T-cell (primary cell): ENCODE results near the gene PDE6G. TPM values are rescaled to one million over a fixed set of nuclear protein-coding genes. Genes with fewer than 3 reads are reported as not detected.
A peak's percentile ranks its signal among the peaks of the same experiment; 100 is the strongest.

ENCODE experiments used
- ATAC-seq, 4 experiments: fragments of 200-7000 bp in 3 of 4; fragments of 150-1000 bp in 1 of 4; cut with Tn5 transposase; replicated peaks in 1 of 4; 1 replicate in 3 of 4; 2 replicates in 1 of 4; pipeline ENCODE4 v1.10.0; 2021; ENCODE audit warnings: moderate library complexity in 3 of 4, mild to moderate bottlenecking in 2 of 4, moderate number of reproducible peaks in 1 of 4
- CTCF ChIA-PET, 2 donors: fragments of 300-600 bp; sonication (Branson Sonifier 250); formaldehyde crosslinking; loops; one replicate each; lab custom pipeline; 2022; ENCODE audit warnings: antibody characterized with exemption in 2 of 2; lab: Charles Lee
- POLR2A ChIA-PET, 2 donors: fragments of 300-600 bp; sonication (Branson Sonifier 250); formaldehyde crosslinking; loops; one replicate each; lab custom pipeline; 2022; ENCODE audit warnings: antibody characterized with exemption in 2 of 2; lab: Charles Lee
- DNase-seq, 35 experiments: peaks; one replicate each; pipeline versions ENCODE4 v3.0.0 to v3.0.0-alpha.2; 2013 to 2023
- H3K27ac ChIP-seq: one replicate; pipeline ENCODE4 v1.5.1; 2013; ENCODE audit warnings: low read length
- H3K27me3 ChIP-seq, 2 experiments: replicated peaks in 1 of 2; 1 replicate in 1 of 2; 2 replicates in 1 of 2; pipeline versions ENCODE4 v1.6.1 to v1.7.0; 2013; ENCODE audit warnings: low read length in 1 of 2, mixed read lengths in 1 of 2; ENCODE audit not compliant: control insufficient read depth in 2 of 2, insufficient read depth in 2 of 2; ENCODE audit errors: extremely low read depth in 1 of 2
- H3K36me3 ChIP-seq, 2 donors: 1 replicate in 1 of 2; 2 replicates in 1 of 2; pipeline versions ENCODE4 v1.6.1 to v1.7.0; 2013; ENCODE audit warnings: low read length in 1 of 2; ENCODE audit not compliant: control insufficient read depth in 2 of 2, insufficient read depth in 1 of 2; ENCODE audit errors: extremely low read depth in 1 of 2
- H3K4me1 ChIP-seq, 2 experiments: 1 replicate in 1 of 2; 2 replicates in 1 of 2; pipeline versions ENCODE4 v1.6.1 to v1.7.0; 2013; ENCODE audit warnings: low read length in 2 of 2, mixed read lengths in 1 of 2; ENCODE audit not compliant: insufficient read depth in 2 of 2, control insufficient read depth in 1 of 2; ENCODE audit errors: extremely low read depth in 1 of 2
- H3K4me3 ChIP-seq, 2 donors: 1 replicate in 1 of 2; 2 replicates in 1 of 2; pipeline versions ENCODE4 v1.5.1 to v1.7.0; 2013; ENCODE audit warnings: mild to moderate bottlenecking in 2 of 2, low read length in 1 of 2, moderate library complexity in 1 of 2; ENCODE audit not compliant: control insufficient read depth in 1 of 2; ENCODE audit errors: extremely low read depth in 1 of 2
- H3K9me3 ChIP-seq: 2 replicates; pipeline ENCODE4 v1.7.0; 2013
- H3K27ac Mint-ChIP-seq, 2 donors: one replicate each; pipeline ENCODE4 v1.8.0; 2020 to 2021; ENCODE audit warnings: mild to moderate bottlenecking in 2 of 2, mixed read lengths in 2 of 2
- H3K27me3 Mint-ChIP-seq, 2 donors: one replicate each; pipeline ENCODE4 v1.8.0; 2021 to 2022; ENCODE audit warnings: mixed read lengths in 2 of 2
- H3K36me3 Mint-ChIP-seq: one replicate; pipeline ENCODE4 v1.8.0; 2021; ENCODE audit warnings: mixed read lengths
- H3K4me1 Mint-ChIP-seq, 3 donors: one replicate each; pipeline ENCODE4 v1.8.0; 2020 to 2022; ENCODE audit warnings: mixed read lengths in 3 of 3, mild to moderate bottlenecking in 1 of 3
- H3K4me3 Mint-ChIP-seq, 3 donors: one replicate each; pipeline ENCODE4 v1.8.0; 2020 to 2022; ENCODE audit warnings: mild to moderate bottlenecking in 3 of 3, mixed read lengths in 3 of 3, moderate library complexity in 3 of 3
- H3K9me3 Mint-ChIP-seq, 3 donors: one replicate each; pipeline ENCODE4 v1.8.0; 2020 to 2022; ENCODE audit warnings: mixed read lengths in 3 of 3
- WGBS: methylation state at CpG from one replicate; pipeline ENCODE4 v1.1.5; 2013; ENCODE audit warnings: missing lambda C conversion rate; ENCODE audit not compliant: insufficient coverage; 5-methylcytosine and 5-hydroxymethylcytosine counted together
- total RNA-seq, 35 experiments: library from RNA in 6 of 35; stranded (reverse) in 6 of 35; fragments of 120-200 nt in 1 of 35; gene quantifications; one replicate each; pipeline versions ENCODE4 v1.2.1 to v1.2.4 and lab custom pipeline; 2013 to 2026

PDE6G gene
- total RNA-seq, 5 donors from 2014 or later (not counting 1 experiment from before 2014, with no cell fraction given), result 0.33 to 4.6 (median 1.8) TPM

DNA sequence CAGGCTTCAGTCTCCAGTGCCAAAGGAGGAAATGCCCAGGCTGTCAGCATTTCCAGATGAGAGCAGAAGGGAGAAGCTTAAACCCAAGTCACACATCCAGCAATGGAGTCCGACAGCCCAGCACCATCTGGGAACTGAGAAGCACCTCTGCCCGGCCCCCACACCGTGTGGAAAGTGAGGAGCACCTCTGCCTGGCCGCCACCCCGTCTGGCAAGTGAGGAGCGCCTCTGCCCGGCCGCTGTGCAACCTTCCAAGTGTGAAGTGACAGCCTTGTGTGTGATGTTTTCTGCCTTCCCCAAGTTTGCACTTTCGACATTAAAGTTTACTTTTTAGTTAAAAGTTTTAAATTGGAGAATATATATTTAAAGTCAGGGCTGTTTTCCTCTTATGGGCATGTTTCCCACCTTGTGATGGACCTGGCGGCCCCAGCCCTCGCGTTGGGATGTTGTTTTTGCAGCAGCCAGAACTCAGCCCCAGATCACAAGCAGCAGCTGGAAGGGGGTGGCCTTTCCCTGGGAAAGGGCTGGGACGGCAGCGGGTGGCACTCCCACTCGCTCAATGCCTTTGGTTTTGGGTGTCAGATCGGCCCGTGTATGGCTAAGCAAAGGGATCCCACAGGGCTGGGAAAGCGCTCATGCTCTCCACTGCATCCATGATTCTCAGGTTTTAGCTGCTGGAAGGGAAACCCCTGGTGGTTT lies 17.4 kb upstream of the PDE6G start:
- H3K27me3 Mint-ChIP-seq, result no peaks in the 10 kb centered on the region
- DNase-seq (no peak), ATAC-seq (no peak)
- Histone ChIP-seq H3K9me3 (no peaks in the 10 kb centered on the region), H3K4me1 (peaks cover 0 to 9% of the 10 kb centered on the region in 2 experiments), H3K4me3 (no peak overlapping the region), H3K27ac (no peak overlapping the region), H3K36me3 (peaks cover 16 to 46% of the 10 kb centered on the region in 2 donors), H3K27me3 (no peaks in the 10 kb centered on the region)
- no peaks in the 10 kb centered on the region for H3K9me3 Mint-ChIP-seq
- H3K27ac Mint-ChIP-seq, result no peak overlapping the region
- WGBS, result 83% methylated on average over 14 of the region's 18 CpGs
- H3K4me3 Mint-ChIP-seq, result no peak overlapping the region
- ChIA-PET POLR2A (no interaction called here), CTCF (no interaction called here)
- no peaks in the 10 kb centered on the region for H3K36me3 Mint-ChIP-seq
- peaks cover 6 to 8% (median 7%) of the 10 kb centered on the region in 3 donors for H3K4me1 Mint-ChIP-seq

DNA sequence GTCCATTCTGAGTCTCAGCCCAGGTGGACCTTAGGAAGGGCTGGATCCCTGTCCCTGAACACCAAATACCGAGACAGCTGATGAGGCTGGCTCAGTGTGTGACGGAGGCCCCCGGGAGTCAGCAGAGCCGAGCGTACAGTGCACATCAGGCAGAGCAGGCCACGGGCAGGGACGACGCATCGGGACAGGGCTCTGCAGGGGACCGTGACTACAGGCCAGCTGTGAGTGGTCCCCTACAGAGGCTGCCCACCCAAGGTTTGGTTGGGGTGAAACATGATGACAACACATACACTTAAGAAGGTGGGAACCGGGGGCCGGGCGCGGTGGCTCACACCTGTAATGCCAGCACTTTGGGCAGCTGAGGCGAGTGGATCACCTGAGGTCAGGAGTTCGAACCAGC lies 16.6 kb upstream of the PDE6G start:
- peaks cover under 1% of the 10 kb centered on the region for H3K36me3 Mint-ChIP-seq

DNA sequence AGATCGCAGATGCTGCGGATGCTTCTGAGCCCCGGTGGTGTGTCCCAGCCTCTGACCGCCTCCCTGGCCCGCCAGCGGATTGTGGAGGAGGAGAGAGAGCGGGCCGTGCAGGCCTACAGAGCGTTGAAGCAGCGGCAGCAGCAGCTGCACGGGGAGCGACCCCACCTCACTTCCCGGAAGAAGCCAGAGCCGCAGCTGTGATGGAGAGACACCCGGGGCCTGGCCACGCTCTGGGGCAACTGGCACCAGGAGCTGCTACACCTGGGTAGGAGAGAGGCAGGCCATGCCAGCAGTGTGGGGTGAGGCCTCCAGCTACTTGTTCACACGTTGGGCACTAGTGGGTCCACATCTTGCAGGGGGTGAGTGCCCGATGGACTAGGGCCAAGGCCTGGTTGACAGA lies 16.2 kb upstream of the PDE6G start:
- 97% methylated on average over 8 of the region's 18 CpGs for WGBS
- H3K4me3 Mint-ChIP-seq, result no peak overlapping the region
- DNase-seq (no peak), ATAC-seq (no peak)
- H3K27me3 Mint-ChIP-seq, result no peaks in the 10 kb centered on the region
- POLR2A ChIA-PET, result no interaction called here
- H3K27me3 ChIP-seq, result no peaks in the 10 kb centered on the region
- H3K27ac Mint-ChIP-seq, result no peak overlapping the region
- CTCF ChIA-PET, result no interaction called here
- peaks cover 16 to 51% of the 10 kb centered on the region in 2 donors for H3K36me3 ChIP-seq
- H3K36me3 Mint-ChIP-seq, result peaks cover 5% of the 10 kb centered on the region
- no peak overlapping the region for H3K27ac ChIP-seq
- peaks cover 3 to 20% of the 10 kb centered on the region in 2 experiments for H3K4me1 ChIP-seq
- peaks cover 16 to 21% (median 16%) of the 10 kb centered on the region in 3 donors for H3K4me1 Mint-ChIP-seq
- no peak overlapping the region for H3K4me3 ChIP-seq
- no peaks in the 10 kb centered on the region for H3K9me3 Mint-ChIP-seq
- no peaks in the 10 kb centered on the region for H3K9me3 ChIP-seq

More for the DNA sequence above, 16.6 kb upstream of the PDE6G start:
- H3K9me3 Mint-ChIP-seq, result no peaks in the 10 kb centered on the region
- no peak overlapping the region for H3K27ac ChIP-seq
- no peak overlapping the region for H3K4me3 ChIP-seq
- WGBS, result 88% methylated on average over 6 of the region's 16 CpGs
- no peak for ATAC-seq
- H3K4me1 ChIP-seq, result peaks cover 0 to 16% of the 10 kb centered on the region in 2 experiments
- H3K9me3 ChIP-seq, result no peaks in the 10 kb centered on the region
- no peak overlapping the region for H3K4me3 Mint-ChIP-seq
- peaks cover 12 to 16% (median 13%) of the 10 kb centered on the region in 3 donors for H3K4me1 Mint-ChIP-seq
- ChIA-PET POLR2A (no interaction called here), CTCF (no interaction called here)
- no peak overlapping the region for H3K27ac Mint-ChIP-seq
- H3K27me3 Mint-ChIP-seq, result no peaks in the 10 kb centered on the region
- no peaks in the 10 kb centered on the region for H3K27me3 ChIP-seq
- no peak for DNase-seq
- peaks cover 16 to 51% of the 10 kb centered on the region in 2 donors for H3K36me3 ChIP-seq

DNA sequence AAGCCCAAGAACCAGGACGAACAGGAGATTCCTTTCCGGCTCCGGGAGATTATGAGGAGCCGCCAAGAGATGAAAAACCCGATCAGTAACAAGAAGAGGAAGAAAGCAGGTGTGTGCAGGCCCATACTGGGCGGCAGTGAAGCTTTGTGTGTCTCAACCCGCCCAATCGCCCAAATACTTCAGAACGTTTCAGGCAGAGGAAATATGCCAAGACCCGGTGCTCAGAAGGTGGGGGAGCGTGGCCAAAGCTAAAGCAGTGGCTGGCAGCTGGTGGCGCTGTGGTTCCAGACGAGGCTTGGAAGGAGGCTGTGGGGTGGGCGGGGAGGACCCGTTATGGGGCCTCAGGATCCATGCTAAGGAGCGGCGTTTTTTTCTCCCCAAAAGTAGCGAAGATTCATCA lies 11.4 kb upstream of the PDE6G start:
- no peak overlapping the region for H3K4me3 ChIP-seq
- H3K36me3 ChIP-seq, result peaks cover 15 to 48% of the 10 kb centered on the region in 2 donors
- Mint-ChIP-seq H3K36me3 (peaks cover 5% of the 10 kb centered on the region), H3K9me3 (no peaks in the 10 kb centered on the region), H3K27me3 (no peaks in the 10 kb centered on the region), H3K4me3 (peak overlapping the region; percentile 81 to 90 (median 85)), H3K4me1 (peaks cover 34 to 42% (median 34%) of the 10 kb centered on the region in 3 donors), H3K27ac (no peak overlapping the region)
- ATAC-seq (no peak), DNase-seq (no peak)
- H3K4me1 ChIP-seq, result peaks cover 23 to 54% of the 10 kb centered on the region in 2 experiments
- no peaks in the 10 kb centered on the region for H3K27me3 ChIP-seq
- POLR2A ChIA-PET, result no interaction called here
- 81% methylated on average over 17 of the region's 18 CpGs for WGBS
- CTCF ChIA-PET, result no interaction called here
- no peak overlapping the region for H3K27ac ChIP-seq
- no peaks in the 10 kb centered on the region for H3K9me3 ChIP-seq

DNA sequence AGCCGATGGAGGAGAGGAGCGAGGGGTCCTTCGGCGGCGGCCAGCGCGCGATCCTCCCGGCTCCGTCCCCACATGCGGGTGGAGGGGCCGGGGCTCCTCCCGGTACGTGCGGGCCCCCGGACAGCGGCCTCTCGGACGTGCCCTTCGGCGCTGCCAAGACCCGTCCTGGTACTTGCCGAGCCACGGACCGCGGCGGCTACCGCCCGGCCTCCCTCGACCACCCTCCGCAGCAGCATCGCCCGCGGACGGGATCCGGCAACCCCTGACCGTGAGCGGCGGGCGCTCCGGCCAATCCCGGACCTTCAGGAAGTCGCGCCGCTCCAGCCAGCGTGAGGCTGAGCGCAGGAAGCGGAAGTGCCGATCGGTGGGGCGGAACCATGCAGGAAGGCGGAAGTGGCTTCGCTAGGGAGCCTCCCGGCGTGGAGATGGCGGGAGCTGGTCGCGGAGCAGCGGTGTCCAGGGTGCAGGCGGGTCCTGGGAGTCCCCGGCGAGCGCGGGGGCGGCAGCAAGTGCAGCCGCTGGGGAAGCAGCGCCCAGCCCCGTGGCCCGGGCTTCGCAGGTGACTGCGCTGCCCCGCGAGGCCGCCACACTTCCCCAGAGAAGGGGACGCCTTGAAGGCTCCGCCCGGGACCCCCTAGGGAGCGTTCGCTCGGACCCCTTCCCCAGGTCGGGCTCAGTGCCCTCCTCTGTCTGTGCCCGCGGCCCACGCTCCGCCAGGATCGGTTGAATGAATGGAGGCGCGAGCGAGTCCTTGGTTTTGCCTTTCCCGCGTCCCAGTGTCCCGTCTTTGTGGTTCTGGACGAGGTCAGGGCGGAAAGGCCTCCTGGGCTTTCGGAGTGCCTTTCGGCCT lies 10.2 kb upstream of the PDE6G start, which contains the start of the genes CCDC137 and OXLD1:
Gene CCDC137 (plus strand): TSS at position 396 of the 850 bp plus-strand sequence. CDS start 30 bp downstream, at position 426.
Gene OXLD1 (minus strand): TSS at position 264 of the 850 bp plus-strand sequence. CDS start 28 bp downstream, at position 236.
- H3K4me1 ChIP-seq, result peaks cover 33 to 62% of the 10 kb centered on the region in 2 experiments

DNA sequence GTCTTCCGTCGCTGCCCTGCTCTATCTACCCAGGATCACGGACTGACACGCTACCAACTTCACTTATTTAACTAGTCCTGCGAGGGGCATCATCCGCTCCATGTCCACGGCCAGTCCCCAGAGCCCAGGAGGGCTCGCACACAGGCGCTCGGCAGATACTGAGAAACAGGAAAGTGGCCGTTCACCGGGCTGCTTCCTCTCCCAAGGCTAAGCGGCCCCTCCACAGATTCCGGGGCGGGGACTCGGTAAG lies 9.7 kb upstream of the PDE6G start:
- ChIA-PET POLR2A (interaction anchor here (0.5 to 0.6 kb wide), 2 partner anchors 475 to 615 kb away, joined by 3 to 5 read pairs; no protein-coding TSS in a partner anchor), CTCF (no interaction called here)
- no peaks in the 10 kb centered on the region for H3K9me3 Mint-ChIP-seq
- peak overlapping the region; percentile 90 to 92 for H3K27ac Mint-ChIP-seq
- peak overlapping the region; percentile 81 to 90 (median 85) for H3K4me3 Mint-ChIP-seq
- peaks cover 4 to 32% of the 10 kb centered on the region in 2 donors for H3K36me3 ChIP-seq
- peak overlapping the region; percentile 61 for H3K27ac ChIP-seq
- H3K4me3 ChIP-seq, result peak overlapping the region; percentile 69 to 83
- H3K4me1 ChIP-seq, result peaks cover 35 to 62% of the 10 kb centered on the region in 2 experiments
- DNase-seq, result peak in 6 of 35 experiments; percentile 13 to 49 (median 24)
- H3K9me3 ChIP-seq, result no peaks in the 10 kb centered on the region
- under 1% methylated on average over 14 of the region's 16 CpGs for WGBS
- peaks cover 5% of the 10 kb centered on the region for H3K36me3 Mint-ChIP-seq
- peak; percentile 9 to 43 (median 40) for ATAC-seq
- peaks cover 38 to 52% (median 41%) of the 10 kb centered on the region in 3 donors for H3K4me1 Mint-ChIP-seq
- H3K27me3 Mint-ChIP-seq, result no peaks in the 10 kb centered on the region
- no peaks in the 10 kb centered on the region for H3K27me3 ChIP-seq

More for the DNA sequence above, 10.2 kb upstream of the PDE6G start, which contains the start of the genes CCDC137 and OXLD1:
- H3K4me1 Mint-ChIP-seq, result peaks cover 38 to 52% (median 41%) of the 10 kb centered on the region in 3 donors
- H3K9me3 Mint-ChIP-seq, result no peaks in the 10 kb centered on the region
- peak; percentile 91 to 94 (median 93) for ATAC-seq
- ChIA-PET POLR2A (interaction anchor here in 1 of 2 donors (0.6 kb wide), 1 partner anchor 476 kb away, joined by 3 read pairs; no protein-coding TSS in a partner anchor), CTCF (no interaction called here)
- WGBS, result under 1% methylated on average over 96 of the region's 96 CpGs
- Histone ChIP-seq H3K9me3 (no peaks in the 10 kb centered on the region), H3K36me3 (peaks cover 4 to 37% of the 10 kb centered on the region in 2 donors), H3K4me3 (peak within 1 kb of the TSS; percentile 69 to 83), H3K27me3 (no peaks in the 10 kb centered on the region), H3K27ac (peak within 1 kb of the TSS; percentile 61)
- peaks cover 5% of the 10 kb centered on the region for H3K36me3 Mint-ChIP-seq
- peak within 1 kb of the TSS; percentile 81 to 90 (median 85) for H3K4me3 Mint-ChIP-seq
- H3K27ac Mint-ChIP-seq, result peak within 1 kb of the TSS; percentile 90 to 92
- no peaks in the 10 kb centered on the region for H3K27me3 Mint-ChIP-seq
- DNase-seq, result peak; percentile 83 to 97 (median 92)
